ENCODE results near the gene ASPSCR1.

Gene ASPSCR1

DNA sequence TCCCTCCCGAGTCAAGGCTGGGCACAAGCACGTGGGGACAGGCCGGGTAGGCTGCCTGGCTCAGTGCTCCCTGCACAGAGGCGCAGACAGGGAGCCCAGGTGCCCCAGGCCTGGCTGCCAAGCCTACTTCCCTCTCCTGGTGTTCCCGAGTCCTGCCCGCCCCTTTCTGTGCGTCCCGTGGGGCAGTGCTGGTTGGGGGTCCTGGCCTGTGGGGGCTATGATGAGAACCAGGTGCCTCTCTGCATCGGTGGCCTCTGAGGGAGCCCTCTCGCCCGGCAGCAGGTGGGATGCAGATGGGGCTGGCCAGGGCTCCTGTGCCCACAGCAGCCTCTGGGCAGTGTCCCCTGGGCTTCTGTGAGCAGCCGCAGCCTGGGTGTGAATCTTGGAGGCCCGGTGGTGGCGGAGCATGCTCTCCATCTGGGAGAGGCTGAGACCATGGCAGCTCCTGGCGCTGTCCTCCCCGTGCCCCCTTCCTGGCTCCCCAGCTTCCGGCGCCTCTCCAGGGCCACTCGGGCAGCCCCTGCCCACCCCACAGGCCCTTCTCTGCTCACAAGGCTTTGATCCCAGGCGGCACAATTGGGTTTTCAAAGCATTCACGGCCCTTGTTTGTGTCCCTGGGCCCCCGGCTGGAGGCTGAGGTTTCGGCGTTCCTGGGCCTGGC, 38.0 kb downstream of the ASPSCR1 start:
- DNase-seq, result no peak

DNA sequence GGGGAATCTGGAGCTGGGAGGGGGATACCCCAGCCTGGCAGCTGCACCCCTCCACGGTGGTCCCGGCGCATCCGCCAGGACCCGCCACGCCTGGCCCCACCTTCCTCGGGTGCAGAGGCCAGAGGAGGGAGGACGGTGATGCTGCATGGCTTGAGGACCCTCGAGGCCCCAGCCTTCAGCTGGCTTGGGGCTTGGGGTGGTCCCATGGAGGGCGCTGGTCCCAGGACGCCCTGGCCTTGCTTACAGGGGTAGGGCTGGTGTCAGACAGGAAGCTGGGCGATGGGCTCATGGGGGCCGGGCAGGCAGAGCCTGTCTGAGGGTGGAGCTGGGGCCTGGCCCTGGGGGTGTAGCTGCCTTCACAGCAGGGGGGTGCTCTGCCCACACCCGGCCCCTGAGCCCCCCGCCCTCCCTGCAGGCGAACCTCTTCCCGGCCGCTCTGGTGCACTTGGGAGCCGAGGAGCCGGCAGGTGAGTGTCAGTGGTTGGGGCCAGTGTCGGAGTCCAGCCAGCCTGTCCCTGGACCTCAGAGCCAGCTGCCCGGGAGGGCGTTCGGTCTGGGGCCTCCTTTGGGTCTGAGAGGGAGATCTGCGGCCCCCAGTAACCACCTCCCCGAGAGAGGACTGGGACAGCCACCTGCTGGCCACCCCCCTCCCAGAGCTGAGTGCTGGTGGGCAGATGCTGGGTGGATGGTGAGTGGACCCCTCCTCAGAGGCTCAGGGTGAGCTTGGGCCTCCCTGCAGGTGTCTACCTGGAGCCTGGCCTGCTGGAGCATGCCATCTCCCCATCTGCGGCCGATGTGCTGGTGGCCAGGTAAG, 38.8 kb downstream of the ASPSCR1 start:
- no peak for DNase-seq

DNA sequence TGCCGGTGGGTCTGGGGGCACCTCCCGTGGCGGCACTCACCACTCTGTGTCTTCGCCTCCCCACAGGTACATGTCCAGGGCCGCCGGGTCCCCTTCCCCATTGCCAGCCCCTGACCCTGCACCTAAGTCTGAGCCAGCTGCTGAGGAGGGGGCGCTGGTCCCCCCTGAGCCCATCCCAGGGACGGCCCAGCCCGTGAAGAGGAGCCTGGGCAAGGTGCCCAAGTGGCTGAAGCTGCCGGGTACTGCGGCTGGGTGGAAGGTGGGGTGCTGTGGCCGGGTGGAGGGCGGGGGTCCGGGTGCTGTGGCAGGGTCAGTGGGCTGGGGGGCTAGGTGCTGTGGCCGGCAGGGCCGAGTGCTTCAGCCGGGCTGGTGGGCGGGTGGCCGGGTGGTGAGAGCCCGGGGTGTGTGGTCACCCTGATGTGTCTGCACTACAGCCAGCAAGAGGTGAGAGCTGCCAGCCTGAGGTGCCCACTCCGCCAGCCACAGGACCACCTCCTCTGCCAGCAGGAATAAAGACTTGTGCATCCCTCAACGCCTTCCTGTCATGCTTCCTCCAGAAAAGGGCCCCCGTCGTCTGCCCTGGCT, 39.5 kb downstream of the ASPSCR1 start:
- DNase-seq, result no peak

DNA sequence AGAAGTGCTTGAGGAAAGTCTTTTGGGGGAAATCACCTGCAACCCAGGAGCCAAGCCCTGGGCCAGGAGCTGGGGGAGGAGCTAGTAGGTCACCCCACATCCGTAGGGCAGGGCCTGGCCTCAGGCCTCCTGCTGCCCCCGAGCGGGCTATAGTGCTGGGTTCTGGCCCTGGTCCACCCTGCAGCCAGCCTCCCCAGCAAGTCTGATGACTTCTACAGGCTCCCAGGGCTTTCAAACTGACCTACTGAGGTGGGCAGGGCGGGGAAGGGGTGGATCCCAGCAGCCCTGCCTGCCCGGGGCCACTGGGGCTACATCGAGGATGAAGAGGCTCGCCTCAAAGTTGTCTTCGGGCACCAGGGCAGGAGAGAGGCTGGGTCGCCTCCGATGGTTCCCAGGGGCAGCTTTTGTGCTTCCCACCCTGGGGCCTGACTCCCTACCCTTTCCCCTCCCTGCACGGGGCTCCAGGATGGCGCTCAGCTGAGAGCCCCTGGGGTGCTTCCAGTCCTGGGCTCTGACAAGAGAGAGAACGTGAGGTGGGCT, 40.3 kb downstream of the ASPSCR1 start:
- DNase-seq, result no peak

DNA sequence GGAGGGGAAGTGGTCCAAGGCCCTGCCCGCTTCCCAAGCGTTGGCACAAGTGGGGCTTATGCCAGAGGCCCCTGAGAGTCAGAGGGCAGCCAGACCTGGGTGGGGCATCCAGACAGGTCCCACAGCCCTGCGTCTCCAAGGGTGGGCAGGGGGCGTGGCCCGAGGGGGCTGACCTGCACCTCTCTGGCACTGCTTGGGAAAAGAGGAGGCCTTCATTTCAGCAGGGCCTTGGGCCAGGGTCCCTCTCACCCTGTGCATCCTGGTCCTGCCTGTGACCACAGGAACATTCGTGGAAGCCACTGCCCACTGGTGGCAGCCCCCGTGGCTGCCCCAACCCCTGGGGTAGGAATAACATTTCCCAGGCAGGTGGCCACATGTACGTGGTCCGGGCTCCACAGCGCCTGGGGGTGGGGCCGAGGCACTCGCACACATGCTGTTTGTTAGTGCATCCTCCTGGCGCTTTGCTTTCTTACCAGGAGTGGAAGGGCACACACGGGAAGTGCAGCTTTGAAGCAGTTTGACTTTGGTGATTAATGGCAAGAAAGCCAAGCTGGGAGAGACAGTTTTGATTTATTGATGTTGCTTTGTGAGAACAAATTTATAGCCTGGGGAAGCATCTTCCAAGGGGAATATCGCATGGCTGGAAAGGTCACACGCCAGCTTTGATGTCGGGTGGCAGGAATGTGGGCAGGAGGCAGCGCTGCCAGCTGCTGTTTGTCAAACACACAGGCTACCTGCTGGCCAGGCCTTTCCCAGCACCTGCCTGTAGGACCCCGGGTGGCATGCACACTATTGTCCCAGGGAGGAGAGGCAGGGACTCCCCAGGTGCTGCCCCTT, 40.9 kb downstream of the ASPSCR1 start:
- DNase-seq, result no peak

DNA sequence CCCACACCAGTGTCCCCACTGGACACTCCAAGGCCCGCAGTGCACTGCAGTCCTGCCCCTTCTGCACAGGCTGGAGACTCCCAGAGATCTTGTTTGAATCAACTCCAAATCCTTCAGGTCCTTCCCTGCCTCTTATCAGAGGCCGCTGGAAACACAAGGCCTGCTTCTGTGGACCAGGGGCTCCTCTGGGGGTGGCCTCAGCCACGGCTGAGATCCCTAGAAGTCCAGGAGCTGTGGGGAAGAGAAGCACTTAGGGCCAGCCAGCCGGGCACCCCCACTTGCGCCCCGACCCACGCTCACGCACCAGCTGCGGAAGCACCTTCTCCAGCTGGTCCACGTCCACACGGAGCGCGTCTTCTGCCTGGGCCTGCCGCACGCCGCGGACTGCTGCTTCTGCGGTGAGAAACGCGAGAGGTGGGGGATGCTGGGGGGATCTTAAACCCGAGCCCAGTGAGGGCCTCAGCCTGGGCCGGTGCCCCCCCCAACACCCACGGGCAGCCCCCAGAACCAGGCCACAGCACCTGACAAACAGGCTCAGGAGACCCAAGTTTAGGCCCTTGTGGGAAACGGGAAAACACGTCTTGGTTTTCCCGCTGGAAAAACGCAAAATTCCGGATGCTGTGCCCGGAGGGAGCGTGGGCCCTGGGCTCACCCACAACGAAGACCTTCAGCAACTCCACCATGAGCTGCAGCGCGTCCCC, 41.7 kb downstream of the ASPSCR1 start:
- DNase-seq, result no peak

DNA sequence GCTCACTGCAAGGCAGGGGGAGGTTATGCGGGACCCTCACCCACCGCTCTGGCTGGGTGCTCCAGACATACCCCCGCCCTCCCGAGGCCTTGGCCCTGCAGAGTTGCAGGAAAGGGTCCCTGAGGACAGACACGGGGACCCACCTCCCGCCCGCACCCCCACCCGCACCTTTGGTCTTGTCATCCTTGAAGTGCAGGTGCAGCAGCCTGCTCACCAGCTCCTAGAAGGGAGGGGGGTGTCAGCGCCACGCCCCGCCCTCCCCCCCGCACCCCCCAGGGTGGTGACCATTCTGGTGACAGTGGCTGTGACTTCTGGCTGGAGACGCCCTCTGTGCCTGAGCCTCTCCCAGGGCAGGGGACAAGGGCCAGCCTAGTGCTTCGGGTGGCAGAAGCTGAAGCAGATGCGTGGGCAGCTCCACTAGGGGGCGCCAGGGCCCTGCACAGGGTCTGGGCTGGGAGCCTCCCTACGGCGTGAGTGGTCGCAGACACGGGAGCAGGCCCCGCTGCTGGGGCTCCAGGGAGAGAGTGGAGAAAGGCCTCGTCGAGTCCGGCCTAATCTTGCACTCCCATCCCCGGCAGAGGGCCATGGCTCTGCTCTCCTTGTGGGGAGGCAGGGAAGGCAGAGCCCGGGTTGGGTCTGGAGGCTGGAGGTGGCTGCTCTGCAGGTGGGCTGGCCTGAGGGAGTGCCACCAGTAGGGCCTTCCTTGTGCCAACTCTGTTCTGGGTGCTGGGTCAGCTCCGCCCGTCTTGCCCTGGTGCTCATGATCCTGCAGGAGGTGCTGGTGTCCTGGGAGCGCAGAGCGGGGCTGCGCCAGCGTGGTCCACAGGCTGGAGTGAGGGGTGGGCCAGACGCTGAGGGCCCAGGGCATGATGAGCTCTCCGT, 42.5 kb downstream of the ASPSCR1 start:
- DNase-seq, result no peak

DNA sequence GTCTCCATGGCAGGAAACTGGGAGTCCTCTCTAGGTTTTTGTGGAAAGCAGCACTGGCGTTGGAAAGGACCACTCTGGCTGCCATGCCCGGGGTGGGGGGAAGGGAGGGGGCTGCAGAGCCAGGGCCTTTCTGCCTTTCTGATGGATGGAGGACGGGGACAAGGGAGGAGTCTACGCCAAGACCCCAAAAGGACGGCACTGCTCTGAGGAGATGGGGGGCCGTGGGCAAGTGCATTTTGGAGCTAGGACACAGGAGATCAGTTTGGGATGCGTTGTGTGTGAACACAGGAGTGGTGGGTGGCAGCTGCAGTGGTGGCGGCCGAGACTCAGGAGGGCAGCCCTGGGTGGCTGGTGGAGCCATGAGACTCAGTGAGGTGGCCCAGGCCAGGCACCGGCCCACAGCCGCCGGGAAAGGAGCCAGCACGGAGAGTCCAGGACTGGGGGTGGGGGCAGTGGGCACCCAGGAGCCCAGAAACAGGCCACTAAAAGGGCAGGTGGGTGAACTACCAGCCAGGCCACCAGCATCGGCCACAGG, 43.2 kb downstream of the ASPSCR1 start:
- no peak for DNase-seq

DNA sequence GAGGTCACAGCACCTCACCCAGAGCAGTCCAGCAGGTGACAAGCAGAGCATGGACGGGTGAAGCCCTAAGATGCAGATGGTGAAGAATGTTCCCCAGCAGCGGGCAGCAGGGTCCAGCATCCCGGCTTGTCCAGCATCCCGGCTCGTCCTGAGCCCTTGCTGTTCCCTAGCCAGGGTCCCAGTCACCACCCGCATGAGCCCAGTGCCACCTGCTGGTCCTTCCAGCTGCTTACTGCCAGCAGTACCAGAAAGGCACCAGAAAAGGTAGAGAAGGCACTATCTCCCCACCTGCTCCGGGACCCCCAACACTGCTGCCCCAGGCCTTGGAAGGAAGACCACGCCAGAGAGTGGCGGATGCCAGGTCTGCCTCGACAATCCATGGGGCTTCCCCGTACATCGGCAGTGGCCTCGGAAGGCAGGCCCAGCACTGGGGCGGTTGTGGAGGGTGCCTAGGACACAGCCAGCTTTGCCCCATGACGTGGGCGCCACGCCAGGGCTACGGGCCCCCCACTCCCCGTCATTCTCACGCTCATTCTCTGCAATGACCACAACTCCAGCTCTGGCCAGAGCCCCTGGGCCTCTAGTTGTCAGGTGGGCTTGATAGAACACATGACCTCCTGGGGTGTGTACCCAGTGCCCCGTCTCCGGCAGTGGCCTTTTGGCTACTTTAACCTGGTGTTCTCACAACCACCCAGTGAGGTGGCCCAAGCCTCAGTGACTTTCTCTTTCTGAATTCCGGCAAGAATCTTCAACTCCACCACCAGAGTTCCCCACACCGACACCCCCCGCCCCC, 43.9 kb downstream of the ASPSCR1 start:
- peak; percentile 31 for DNase-seq

DNA sequence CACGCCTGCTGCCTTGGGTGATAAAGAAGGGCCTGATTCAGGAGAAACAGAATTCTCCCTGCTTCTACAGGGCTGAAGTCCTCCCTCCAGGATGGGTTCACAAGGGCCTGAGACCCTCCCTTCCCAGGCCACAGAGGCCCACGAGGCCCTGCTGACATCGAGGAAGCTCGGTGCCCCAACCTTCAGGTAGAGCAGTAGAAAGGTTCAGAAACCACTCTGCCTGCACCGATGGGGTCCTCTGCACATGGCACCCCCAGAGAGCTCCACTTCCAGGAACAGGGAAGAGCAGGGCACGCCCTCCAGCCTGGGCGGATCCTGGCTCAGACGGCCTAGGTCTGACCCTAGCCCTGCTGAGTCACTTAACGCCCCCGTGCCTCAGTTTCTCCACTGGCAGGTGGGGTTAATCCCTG, 44.5 kb downstream of the ASPSCR1 start:
- DNase-seq, result no peak

DNA sequence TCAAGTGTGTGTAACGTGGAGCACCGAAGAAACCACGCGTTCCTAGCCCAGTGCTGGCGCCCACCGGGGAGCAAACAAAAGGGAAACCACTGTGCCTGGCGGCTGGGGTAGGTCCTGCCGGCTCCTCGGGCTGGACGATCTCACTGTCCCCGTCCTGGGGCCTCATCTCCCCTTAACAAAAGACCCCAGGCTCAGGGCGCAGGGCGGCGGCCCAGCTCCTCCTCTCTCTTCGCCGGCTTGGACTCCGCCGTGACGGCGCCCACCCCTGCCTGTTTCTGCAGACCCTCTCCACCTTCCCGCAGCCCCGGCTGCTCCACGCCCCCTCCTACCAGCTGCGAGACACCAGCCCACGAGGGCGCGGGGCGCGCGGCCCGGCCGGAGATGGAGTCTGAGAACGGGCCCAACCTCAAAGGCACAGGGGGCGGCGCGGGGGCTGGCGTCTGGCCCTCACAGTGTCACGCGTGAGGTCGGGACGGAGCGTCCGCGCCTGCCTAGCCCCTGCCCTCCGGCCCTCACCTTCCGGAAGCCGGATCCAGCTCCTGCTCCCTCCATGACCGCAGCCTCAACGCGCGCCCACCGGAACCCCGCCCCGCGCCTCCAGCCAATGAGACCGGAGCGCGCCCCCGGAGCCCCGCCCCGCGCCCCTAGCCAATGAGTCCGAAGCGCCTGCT, 45.0 kb downstream of the ASPSCR1 start, which contains the start of gene CENPX:
CENPX (minus strand) TSS at position 569 of the 671 bp plus-strand sequence; CDS start at position 552, 17 bp downstream.
- no peak for DNase-seq

DNA sequence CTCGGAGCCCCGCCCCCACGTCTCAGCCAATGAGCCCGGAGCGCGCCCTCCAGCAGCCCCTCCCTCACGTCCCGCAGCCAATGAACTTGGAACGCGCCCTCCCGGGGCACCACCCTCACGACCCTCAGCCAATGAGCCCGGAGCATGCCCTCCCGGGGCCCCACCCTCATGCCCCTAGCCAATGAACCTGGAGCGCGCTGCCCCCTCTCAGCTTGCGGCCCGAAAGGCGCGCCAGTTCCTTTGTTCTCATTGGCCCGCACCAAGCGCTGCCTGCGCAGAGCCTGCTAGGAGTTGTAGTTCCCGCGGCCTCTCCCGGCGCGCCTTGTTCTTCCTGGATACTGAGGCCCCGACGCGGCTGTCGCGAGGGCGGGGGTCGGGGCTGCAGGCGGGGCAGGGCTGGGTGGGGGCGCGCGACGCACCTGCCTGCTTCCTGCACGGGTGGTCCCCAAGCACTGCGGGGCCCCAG, 45.6 kb downstream of the ASPSCR1 start, which contains the start of gene LRRC45:
LRRC45 (plus strand) TSS at position 325 of the 466 bp plus-strand sequence. CDS start 339 bp downstream, outside the sequence.
- peak; percentile 99 for DNase-seq

DNA sequence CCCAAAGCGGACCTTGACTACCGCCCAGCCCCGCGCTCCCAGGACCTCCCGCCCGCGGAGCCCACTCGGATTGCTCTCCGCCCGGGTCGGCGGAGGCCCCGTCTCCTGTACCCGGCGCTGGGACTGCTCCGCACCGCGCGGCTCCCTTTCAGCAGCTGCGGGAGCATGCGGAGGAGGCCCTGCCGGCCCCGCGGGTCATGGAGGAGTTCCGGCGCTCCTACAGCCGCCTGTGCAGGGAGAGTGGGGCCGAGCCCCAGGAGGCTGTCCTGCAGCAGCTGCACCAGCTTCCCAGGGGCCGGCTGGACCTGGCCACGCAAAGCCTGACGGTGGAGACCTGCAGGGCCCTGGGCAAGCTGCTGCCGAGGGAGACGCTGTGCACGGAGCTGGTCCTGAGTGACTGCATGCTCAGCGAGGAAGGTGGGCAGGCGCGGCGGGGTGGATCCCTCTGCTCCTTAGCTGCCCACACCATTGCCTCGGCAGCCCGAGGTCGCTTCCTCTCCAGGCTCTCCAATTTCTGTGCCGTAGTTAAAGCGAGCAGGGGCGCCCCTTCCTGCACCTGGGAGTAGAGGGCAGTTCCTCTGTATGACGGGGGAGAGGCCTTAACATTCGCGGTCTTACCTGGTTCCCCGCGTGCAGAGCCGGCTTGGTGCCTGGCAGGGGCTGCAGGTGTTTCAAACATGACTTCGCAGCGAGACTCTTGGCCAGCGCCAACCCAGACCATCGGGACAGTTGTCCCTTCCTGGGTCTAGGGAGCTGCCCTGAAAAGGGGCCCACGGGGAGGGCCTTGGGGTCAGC, 46.2 kb downstream of the ASPSCR1 start:
- DNase-seq, result no peak

DNA sequence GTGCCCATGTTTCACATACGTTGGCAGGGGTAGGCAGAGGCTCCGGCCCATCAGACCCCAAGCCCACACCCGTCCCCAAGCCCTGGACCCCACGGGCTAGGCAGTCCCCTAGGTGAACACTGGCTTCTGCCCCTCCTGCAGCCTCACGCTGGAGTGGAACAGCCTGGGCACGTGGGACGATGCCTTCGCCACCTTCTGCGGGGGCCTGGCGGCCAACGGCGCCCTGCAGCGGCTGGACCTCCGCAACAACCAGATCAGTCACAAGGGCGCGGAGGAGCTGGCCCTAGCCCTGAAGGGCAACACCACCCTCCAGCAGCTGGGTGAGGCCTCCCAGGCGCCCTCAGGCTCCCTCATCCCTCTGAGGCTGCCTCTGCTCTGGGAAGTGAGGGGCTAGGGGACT, 47.4 kb downstream of the ASPSCR1 start:
- DNase-seq, result no peak

DNA sequence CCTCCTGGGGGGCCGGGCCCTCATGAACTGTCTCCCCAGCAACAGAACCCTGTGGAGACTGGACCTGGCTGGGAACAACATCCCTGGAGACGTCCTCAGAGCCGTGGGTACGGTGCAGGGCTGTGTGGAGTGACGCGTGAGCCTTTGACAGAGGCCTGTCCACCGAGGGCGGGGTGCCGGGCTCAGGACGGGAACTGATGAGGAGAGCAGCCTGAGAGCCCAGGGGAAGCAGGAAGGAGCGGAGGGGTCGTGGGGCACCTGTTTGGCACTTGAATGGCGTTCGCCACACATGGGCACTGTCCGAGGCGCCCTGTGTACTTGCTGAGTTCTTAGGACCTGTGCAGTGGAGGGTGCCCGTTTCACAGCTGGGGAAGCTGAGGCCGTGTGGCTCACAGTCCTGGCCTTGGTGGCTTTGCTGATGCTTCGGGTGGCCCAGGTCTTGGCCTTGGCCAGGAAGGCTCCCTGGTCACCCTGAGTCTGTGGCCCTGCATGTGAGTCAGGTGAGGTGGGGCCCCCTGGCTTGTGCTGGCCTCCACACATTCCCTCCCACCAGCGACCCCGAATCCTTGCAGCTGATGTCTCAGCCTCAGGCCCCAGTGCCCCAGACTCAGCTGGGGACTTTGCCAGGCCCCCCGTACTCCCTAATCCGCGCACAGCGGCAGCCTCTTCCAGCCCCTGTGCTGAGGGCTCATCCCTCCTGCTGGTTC, 48.1 kb downstream of the ASPSCR1 start:
- no peak for DNase-seq

DNA sequence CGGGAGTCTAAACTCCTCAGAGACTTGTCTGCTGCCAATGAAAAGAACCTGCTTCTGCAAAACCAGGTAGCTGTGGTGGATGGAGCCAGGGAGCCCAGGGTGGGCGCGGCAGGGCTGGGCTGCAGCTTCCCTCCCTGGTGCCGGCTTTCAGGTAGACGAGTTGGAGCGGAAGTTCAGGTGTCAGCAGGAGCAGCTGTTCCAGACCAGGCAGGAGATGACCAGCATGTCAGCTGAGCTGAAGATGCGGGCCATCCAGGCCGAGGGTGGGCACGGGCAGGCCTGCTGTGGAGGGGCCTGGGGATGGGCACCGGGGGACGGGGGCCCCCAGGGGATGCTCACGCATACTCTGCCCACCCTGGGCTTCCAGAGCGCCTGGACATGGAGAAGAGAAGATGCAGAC, 50.8 kb downstream of the ASPSCR1 start:
- no peak for DNase-seq

DNA sequence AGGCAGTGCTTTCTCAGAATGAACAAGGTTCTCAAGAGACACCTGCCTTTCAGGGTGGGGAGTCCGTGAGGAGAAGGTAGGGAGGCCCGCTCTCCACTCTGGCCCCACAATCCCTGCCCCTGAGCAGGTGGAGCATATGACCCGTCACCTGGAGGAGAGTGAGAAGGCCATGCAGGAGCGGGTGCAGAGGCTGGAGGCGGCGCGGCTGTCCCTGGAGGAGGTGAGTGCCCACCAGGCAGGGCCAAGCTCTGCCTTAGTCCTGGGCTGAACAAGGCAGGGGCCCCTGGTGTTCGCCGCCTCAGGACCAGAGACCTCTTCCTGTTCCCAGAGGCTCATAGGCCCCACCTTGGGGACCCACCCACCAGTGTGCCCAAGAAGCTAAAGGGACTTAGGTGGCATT, 51.5 kb downstream of the ASPSCR1 start:
- no peak for DNase-seq

DNA sequence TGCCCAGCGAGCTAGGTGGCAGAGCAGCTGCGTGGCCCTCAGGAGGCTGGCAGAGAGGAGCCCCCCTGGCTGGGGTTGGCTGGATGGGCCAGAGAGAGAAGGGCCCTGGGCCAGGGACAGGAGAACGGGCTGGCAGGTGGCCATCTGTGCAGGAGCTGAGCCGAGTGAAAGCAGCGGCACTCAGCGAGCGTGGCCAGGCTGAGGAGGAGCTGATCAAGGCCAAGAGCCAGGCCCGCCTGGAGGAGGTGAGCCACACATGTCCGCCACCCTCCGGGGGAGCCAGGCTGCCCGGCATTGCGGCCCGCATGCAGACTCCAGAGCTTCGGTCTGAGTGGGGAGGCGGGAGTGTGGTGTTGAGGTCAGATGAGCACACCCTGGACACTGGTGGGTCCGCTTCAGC, 52.0 kb downstream of the ASPSCR1 start:
- DNase-seq, result no peak
